HepG2 (cell line): ENCODE results near the gene TSPAN32. TPM values are rescaled to one million over a fixed set of nuclear protein-coding genes. Genes with fewer than 3 reads are reported as not detected.

Experiments used
- ATAC-seq: fragments of 200-7000 bp; cut with Tn5 transposase; 3 replicates; pipeline ENCODE4 v1.9.1; 2020; ENCODE audit warnings: mild to moderate bottlenecking, moderate library complexity
- BruUV-seq: library from RNA; stranded (reverse); fragments of 400-500 nt; replicated peaks from 2 replicates; lab custom pipeline; 2021; lab: Mats Ljungman, UMichigan
- CTCF ChIA-PET: fragments of 300-600 bp; formaldehyde crosslinking; extraction: SDS; loops from one replicate; lab custom pipeline; 2021; ENCODE audit warnings: low total read pairs, inconsistent platforms, low intra/inter-chr PET ratio; lab: Yijun Ruan, JAX
- POLR2A ChIA-PET: fragments of 350-600 bp; sonication (Branson Sonifier 250); formaldehyde crosslinking; loops from one replicate; lab custom pipeline; 2020; ENCODE audit warnings: antibody characterized with exemption, inconsistent platforms; lab: Yijun Ruan, JAX
- DNase-seq: peaks from one replicate; pipeline ENCODE4 v3.0.0-alpha.2; 2015; ENCODE audit warnings: low spot score
- FAIRE-seq: peaks from 3 replicates; lab custom pipeline; 2011; peaks lifted over from hg19 to GRCh38; lab: Jason Lieb, UNC
- H2AFZ ChIP-seq: one replicate; pipeline ENCODE4 v1.6.1; 2011; ENCODE audit warnings: low read length, inconsistent platforms
- H3K27ac ChIP-seq: fragments of 300-600 bp; 3 replicates; pipeline ENCODE4 v1.8.0; 2011; ENCODE audit warnings: mixed run types, mild to moderate bottlenecking, mixed read lengths, low read length, inconsistent platforms; ENCODE audit not compliant: insufficient read depth; ENCODE audit errors: extremely low read length
- H3K27me3 ChIP-seq, 2 experiments: fragments of 200-600 bp in 1 of 2; 2 replicates in 1 of 2; 3 replicates in 1 of 2; pipeline versions ENCODE4 v1.6.0 to v1.8.0; 2011; ENCODE audit warnings: low read length in 2 of 2, mild to moderate bottlenecking in 2 of 2, moderate library complexity in 2 of 2, inconsistent platforms in 1 of 2; ENCODE audit not compliant: insufficient read depth in 2 of 2, control insufficient read depth in 1 of 2
- H3K36me3 ChIP-seq, 2 experiments: fragments of 200-600 bp in 1 of 2; replicated peaks in 1 of 2; 2 replicates in 1 of 2; 3 replicates in 1 of 2; pipeline versions ENCODE4 v1.5.1 to v1.8.0; 2011; ENCODE audit warnings: low read length in 2 of 2, inconsistent platforms in 1 of 2; ENCODE audit not compliant: insufficient read depth in 2 of 2, control insufficient read depth in 1 of 2
- H3K4me1 ChIP-seq: 2 replicates; pipeline ENCODE4 v1.5.1; 2012; ENCODE audit warnings: low read length, inconsistent platforms; ENCODE audit not compliant: insufficient read depth
- H3K4me2 ChIP-seq: 2 replicates; pipeline ENCODE4 v1.6.0; 2011; ENCODE audit warnings: low read depth, low read length, inconsistent platforms
- H3K4me3 ChIP-seq, 3 experiments: fragments of 200-600 bp in 1 of 3; sonication (generic), shearing (Covaris generic) in 1 of 3; replicated peaks in 1 of 3; 2 replicates each; pipeline ENCODE4 v1.5.1; 2011 to 2016; ENCODE audit warnings: low read length in 3 of 3, inconsistent platforms in 2 of 3, low read depth in 2 of 3, mild to moderate bottlenecking in 2 of 3, control low read depth in 1 of 3, mixed read lengths in 1 of 3; ENCODE audit not compliant: insufficient read depth in 1 of 3
- H3K79me2 ChIP-seq: one replicate; pipeline ENCODE4 v1.6.1; 2011; ENCODE audit warnings: low read length, inconsistent platforms; ENCODE audit not compliant: insufficient read depth
- H3K9ac ChIP-seq: 2 replicates; pipeline ENCODE4 v1.6.0; 2011; ENCODE audit warnings: mild to moderate bottlenecking, low read depth, low read length, inconsistent platforms; ENCODE audit not compliant: insufficient read depth
- H3K9me3 ChIP-seq: 2 replicates; pipeline ENCODE4 v1.5.1; 2012; ENCODE audit warnings: mild to moderate bottlenecking, low read length
- H4K20me1 ChIP-seq: 2 replicates; pipeline ENCODE4 v1.6.0; 2011; ENCODE audit warnings: inconsistent platforms, mild to moderate bottlenecking, low read length, moderate library complexity; ENCODE audit not compliant: insufficient read depth
- DMAP1 ChIP-seq: IDR thresholded peaks from 2 replicates; pipeline ENCODE4 v1.6.1; 2016
- E2F2 ChIP-seq: sonication (generic); formaldehyde crosslinking; IDR thresholded peaks from 2 replicates; pipeline ENCODE4 v1.4.0; 2020; ENCODE audit warnings: missing genetic modification reagents, borderline replicate concordance
- IRF9 ChIP-seq: sonication (generic); formaldehyde crosslinking; IDR thresholded peaks from 2 replicates; pipeline ENCODE4 v1.8.0; 2022; ENCODE audit warnings: missing genetic modification reagents, mild to moderate bottlenecking, borderline replicate concordance
- MIER3 ChIP-seq: IDR thresholded peaks from 2 replicates; pipeline ENCODE4 v1.6.1; 2016; ENCODE audit warnings: missing compliant biosample characterization, borderline replicate concordance
- MNT ChIP-seq: fragments of 450-650 bp; IDR thresholded peaks from 2 replicates; pipeline ENCODE4 v1.6.1; 2016
- MXI1 ChIP-seq: IDR thresholded peaks from 3 replicates; pipeline ENCODE4 v1.6.1; 2012; ENCODE audit warnings: low read depth, low read length, inconsistent platforms, borderline replicate concordance
- MYC ChIP-seq: sonication (generic); formaldehyde crosslinking; IDR thresholded peaks from 2 replicates; pipeline ENCODE4 v1.9.0; 2021; ENCODE audit warnings: missing genetic modification reagents, borderline replicate concordance
- SRY ChIP-seq: sonication (generic); formaldehyde crosslinking; IDR thresholded peaks from 2 replicates; pipeline ENCODE4 v1.8.0; 2022; ENCODE audit warnings: mild to moderate bottlenecking, missing genetic modification reagents
- TFAP4 ChIP-seq: sonication (generic); IDR thresholded peaks from 2 replicates; pipeline ENCODE4 v1.6.1; 2016; ENCODE audit warnings: low read depth, borderline replicate concordance
- ZEB1 ChIP-seq: IDR thresholded peaks from 2 replicates; pipeline ENCODE4 v1.6.1; 2012; ENCODE audit warnings: mild to moderate bottlenecking, low read depth, inconsistent platforms; ENCODE audit not compliant: insufficient replicate concordance
- ZNF260 ChIP-seq: sonication (generic); formaldehyde crosslinking; IDR thresholded peaks from 2 replicates; pipeline ENCODE4 v1.4.0; 2020; ENCODE audit warnings: missing genetic modification reagents, low read depth, mild to moderate bottlenecking, borderline replicate concordance
- ZNF263 ChIP-seq: sonication (generic); formaldehyde crosslinking; IDR thresholded peaks from 2 replicates; pipeline ENCODE4 v1.4.0; 2020; ENCODE audit warnings: missing genetic modification reagents
- ZNF768 ChIP-seq: sonication (generic); formaldehyde crosslinking; IDR thresholded peaks from 2 replicates; pipeline ENCODE4 v1.4.0; 2020; ENCODE audit warnings: missing genetic modification reagents
- ZNF772 ChIP-seq: sonication (generic); formaldehyde crosslinking; IDR thresholded peaks from 2 replicates; pipeline ENCODE4 v1.5.0; 2020; ENCODE audit warnings: mild to moderate bottlenecking, missing genetic modification reagents
- WGBS: methylation state at CpG from one replicate; pipeline ENCODE4 v1.1.6; 2017; ENCODE audit warnings: low lambda C conversion rate; 5-methylcytosine and 5-hydroxymethylcytosine counted together
- in situ Hi-C: cut with HindIII; loops from 2 replicates; pipeline ENCODE4 v1.10.0; 2017; ENCODE audit warnings: low pct_unique_long_range_greater_than_20kb; ENCODE audit not compliant: extremely low pct_ligation_motif_present
- intact Hi-C: fragments of 100-400 bp; cut with micrococcal nuclease; formaldehyde crosslinking; loops from one replicate; pipeline ENCODE4 v1.10.0; 2022; ENCODE audit not compliant: unreplicated experiment
- polyA plus RNA-seq, 8 experiments: library from polyadenylated mRNA; depleted of rRNA in 3 of 8; stranded (reverse) in 7 of 8; unstranded in 1 of 8; fragments of >200 nt; fragmentation: Illumina TruSeq in 4 of 8; extraction: Trizol in 4 of 8; gene quantifications; 2 replicates each; pipeline versions ENCODE4 v1.2.1 to v1.2.3, GENCODE V29; 2011 to 2016; ENCODE audit warnings: low read depth in 4 of 8, missing spikeins in 1 of 8, mixed read lengths in 1 of 8; ENCODE audit not compliant: insufficient read depth in 1 of 8
- total RNA-seq, 5 experiments: library from RNA; depleted of rRNA; stranded (reverse); fragments of >200 nt; fragmentation: Illumina TruSeq; extraction: Trizol; gene quantifications; 2 replicates each; pipeline ENCODE4 v1.2.3, GENCODE V29; 2016; ENCODE audit warnings: low read depth in 1 of 5

The TSPAN32 gene
- total and polyA plus RNA-seq, 2 of the 13 experiments (the other 11 are each of a cell fraction or from before 2014, with no cell fraction given) = 0.09 to 0.70 TPM

- in situ Hi-C loops = no loop called here
- TF ChIP-seq TFAP4 = no peak
- no peak for TF ChIP-seq SRY (CRISPR knock-in tag)
- no peak for TF ChIP-seq ZEB1
- TF ChIP-seq MXI1 = no peak
- TF ChIP-seq, all 625 proteins: peak for 0
- H3K27me3 ChIP-seq = peaks cover 9 to 60% of the 10 kb centered on the region in 2 experiments
- no peak overlapping the region for H3K4me2 ChIP-seq
- H4K20me1 ChIP-seq = no peaks in the 10 kb centered on the region
- POLR2A ChIA-PET = interaction anchor here (1.8 kb wide), 1 partner anchor 41 kb away, joined by 5 read pairs; no protein-coding TSS in a partner anchor
- WGBS = 54% methylated on average over 6 of the region's 6 CpGs
- CTCF ChIA-PET = no interaction called here
- H3K4me1 ChIP-seq = no peaks in the 10 kb centered on the region
- no TSS peak for BruUV-seq
- no peak overlapping the region for H3K4me3 ChIP-seq
- no peaks in the 10 kb centered on the region for H3K36me3 ChIP-seq
- DNase-seq (no peak), FAIRE-seq (no peak), ATAC-seq (no peak)
- no peaks in the 10 kb centered on the region for H3K79me2 ChIP-seq
- H2AFZ ChIP-seq = no peak overlapping the region
- intact Hi-C loops = no loop called here
- no peaks in the 10 kb centered on the region for H3K9me3 ChIP-seq
- H3K27ac ChIP-seq = no peak overlapping the region
- no peak overlapping the region for H3K9ac ChIP-seq
These were observed 49.8 kb upstream of the TSPAN32 start for GRCh38 chr11:2252018-2252417.

GRCh38 chr11:2256293-2256913 is 45.4 kb upstream of the TSPAN32 start:
- no TSS peak for BruUV-seq
- POLR2A ChIA-PET = no interaction called here
- TF ChIP-seq MYC (no peak), ZNF772 (CRISPR knock-in tag) (no peak), E2F2 (CRISPR knock-in tag) (no peak), IRF9 (CRISPR knock-in tag) (no peak), MIER3 (CRISPR knock-in tag) (no peak), DMAP1 (CRISPR knock-in tag) (no peak), MNT (peak; percentile 35; the same call in 1 of the 2 replicates), ZNF768 (no peak), ZNF263 (CRISPR knock-in tag) (peak; percentile 53; the same call in 1 of the 2 replicates), ZNF260 (CRISPR knock-in tag) (no peak)
- no peak overlapping the region for H2AFZ ChIP-seq
- no peak overlapping the region for H3K27ac ChIP-seq
- peaks cover 4 to 52% of the 10 kb centered on the region in 2 experiments for H3K27me3 ChIP-seq
- no peaks in the 10 kb centered on the region for H3K9me3 ChIP-seq
- WGBS = 46% methylated on average over 14 of the region's 14 CpGs
- H4K20me1 ChIP-seq = no peaks in the 10 kb centered on the region
- H3K9ac ChIP-seq = no peak overlapping the region
- H3K36me3 ChIP-seq = no peaks in the 10 kb centered on the region
- H3K4me2 ChIP-seq = no peak overlapping the region
- in situ Hi-C loops = no loop called here
- DNase-seq = no peak
- no peak for FAIRE-seq
- no peaks in the 10 kb centered on the region for H3K4me1 ChIP-seq
- intact Hi-C loops = no loop called here
- CTCF ChIA-PET = no interaction called here
- H3K79me2 ChIP-seq = no peaks in the 10 kb centered on the region
- ATAC-seq = no peak
- H3K4me3 ChIP-seq = no peak overlapping the region
